Endodermal cell (in vitro differentiated cells): ENCODE results near the gene GIMAP5. TPM values are rescaled to one million over a fixed set of nuclear protein-coding genes. Genes with fewer than 3 reads are reported as not detected.

Source experiments
- DNase-seq: peaks from one replicate; pipeline ENCODE4 v3.0.0-alpha.2; 2017
- H3K27ac ChIP-seq: 2 replicates; pipeline ENCODE4 v1.5.1; 2013; ENCODE audit warnings: mild to moderate bottlenecking, low read depth, low read length, moderate library complexity
- H3K27me3 ChIP-seq: 2 replicates; pipeline ENCODE4 v1.6.1; 2013; ENCODE audit warnings: mild to moderate bottlenecking, low read length, moderate library complexity; ENCODE audit not compliant: insufficient read depth, control insufficient read depth, poor library complexity, severe bottlenecking
- H3K36me3 ChIP-seq: 2 replicates; pipeline ENCODE4 v1.7.0; 2013; ENCODE audit warnings: mild to moderate bottlenecking, low read length, moderate library complexity; ENCODE audit not compliant: control insufficient read depth, insufficient read depth
- H3K4me1 ChIP-seq: one replicate; pipeline ENCODE4 v1.7.0; 2013; ENCODE audit warnings: low read length; ENCODE audit not compliant: control insufficient read depth, insufficient read depth
- H3K4me3 ChIP-seq: 2 replicates; pipeline ENCODE4 v1.5.1; 2013; ENCODE audit warnings: mild to moderate bottlenecking, low read length, moderate library complexity
- H3K9ac ChIP-seq: 2 replicates; pipeline ENCODE4 v1.6.1; 2013; ENCODE audit warnings: mild to moderate bottlenecking, low read length, moderate library complexity; ENCODE audit not compliant: poor library complexity, severe bottlenecking; ENCODE audit errors: extremely low read depth
- H3K9me3 ChIP-seq: 2 replicates; pipeline ENCODE4 v1.6.1; 2013; ENCODE audit warnings: mild to moderate bottlenecking, low read length, moderate library complexity; ENCODE audit not compliant: control insufficient read depth
- H3K27ac Mint-ChIP-seq: 2 replicates; pipeline ENCODE4 v1.8.0; 2020; ENCODE audit warnings: mixed read lengths
- H3K27me3 Mint-ChIP-seq: 2 replicates; pipeline ENCODE4 v1.8.0; 2021; ENCODE audit warnings: mild to moderate bottlenecking, mixed read lengths; ENCODE audit not compliant: insufficient read depth
- H3K36me3 Mint-ChIP-seq: 2 replicates; pipeline ENCODE4 v1.8.0; 2020; ENCODE audit warnings: low read depth, mixed read lengths
- H3K4me1 Mint-ChIP-seq: 2 replicates; pipeline ENCODE4 v1.8.0; 2020; ENCODE audit warnings: mixed read lengths
- H3K4me3 Mint-ChIP-seq: 2 replicates; pipeline ENCODE4 v1.8.0; 2020; ENCODE audit warnings: mild to moderate bottlenecking, moderate library complexity, mixed read lengths
- H3K9me3 Mint-ChIP-seq: 2 replicates; pipeline ENCODE4 v1.8.0; 2020; ENCODE audit warnings: mild to moderate bottlenecking, mixed read lengths
- CTCF ChIP-seq: fragments of 200-600 bp; sonication (generic); conservative IDR thresholded peaks from 2 replicates; pipeline ENCODE4 v1.5.0; 2021; ENCODE audit warnings: antibody characterized with exemption, mild to moderate bottlenecking
- WGBS, 2 experiments: methylation state at CpG; one replicate each; pipeline versions ENCODE4 v1.1.5 to v1.1.7; 2013; ENCODE audit warnings: missing lambda C conversion rate in 2 of 2, mixed read lengths in 1 of 2; ENCODE audit not compliant: insufficient coverage in 1 of 2, insufficient read length in 1 of 2; 5-methylcytosine and 5-hydroxymethylcytosine counted together
- total RNA-seq, 2 donors: library from RNA; stranded (reverse); fragmentation: NEBNext Ultra II Directional in 1 of 2; extraction: Animal tissue kit (Norgen Biotek cat#: 25700) in 1 of 2; gene quantifications; 2 replicates in 1 of 2; 3 replicates in 1 of 2; pipeline ENCODE4 v1.2.1, GENCODE V29; 2021

The GIMAP5 gene
- total RNA-seq, 2 donors from 2014 or later = not detected

- Histone ChIP-seq H3K4me3 (no peak overlapping the region), H3K4me1 (no peaks in the 10 kb centered on the region), H3K9ac (no peak overlapping the region), H3K9me3 (no peaks in the 10 kb centered on the region), H3K27ac (no peak overlapping the region), H3K36me3 (no peaks in the 10 kb centered on the region), H3K27me3 (peaks cover 47% of the 10 kb centered on the region)
- peaks cover 68% of the 10 kb centered on the region for H3K27me3 Mint-ChIP-seq
- no peaks in the 10 kb centered on the region for H3K4me1 Mint-ChIP-seq
- H3K9me3 Mint-ChIP-seq = no peaks in the 10 kb centered on the region
- no peaks in the 10 kb centered on the region for H3K36me3 Mint-ChIP-seq
- no peak overlapping the region for H3K4me3 Mint-ChIP-seq
- DNase-seq = no peak
- TF ChIP-seq CTCF = no peak
- no peak overlapping the region for H3K27ac Mint-ChIP-seq
Measured at GRCh38 chr7:150754951-150755350, 17.7 kb downstream of the GIMAP5 start.

GRCh38 chr7:150755473-150756099 lies 18.4 kb downstream of the GIMAP5 start:
- DNase-seq = no peak
- TF ChIP-seq CTCF = no peak
- no peak overlapping the region for H3K27ac ChIP-seq
- 84 to 100% methylated on average over 3 to 4 of the region's 4 CpGs for WGBS, 2 experiments
- no peaks in the 10 kb centered on the region for H3K36me3 Mint-ChIP-seq
- no peaks in the 10 kb centered on the region for H3K36me3 ChIP-seq
- no peaks in the 10 kb centered on the region for H3K9me3 ChIP-seq
- peaks cover 41% of the 10 kb centered on the region for H3K27me3 ChIP-seq
- no peaks in the 10 kb centered on the region for H3K4me1 Mint-ChIP-seq
- no peaks in the 10 kb centered on the region for H3K4me1 ChIP-seq
- no peak overlapping the region for H3K4me3 ChIP-seq
- peaks cover 66% of the 10 kb centered on the region for H3K27me3 Mint-ChIP-seq
- no peak overlapping the region for H3K27ac Mint-ChIP-seq
- H3K9ac ChIP-seq = no peak overlapping the region
- no peak overlapping the region for H3K4me3 Mint-ChIP-seq
- H3K9me3 Mint-ChIP-seq = no peaks in the 10 kb centered on the region

GRCh38 chr7:150756166-150756565 lies 18.9 kb downstream of the GIMAP5 start:
- H3K27ac ChIP-seq = no peak overlapping the region
- no peak overlapping the region for H3K4me3 Mint-ChIP-seq
- no peaks in the 10 kb centered on the region for H3K9me3 ChIP-seq
- no peaks in the 10 kb centered on the region for H3K4me1 ChIP-seq
- no peak overlapping the region for H3K9ac ChIP-seq
- 70 to 73% methylated on average over 2 to 3 of the region's 3 CpGs for WGBS, 2 experiments
- no peaks in the 10 kb centered on the region for H3K36me3 Mint-ChIP-seq
- TF ChIP-seq CTCF = no peak
- H3K9me3 Mint-ChIP-seq = peaks cover under 1% of the 10 kb centered on the region
- peaks cover 63% of the 10 kb centered on the region for H3K27me3 Mint-ChIP-seq
- H3K27me3 ChIP-seq = peaks cover 36% of the 10 kb centered on the region
- H3K4me3 ChIP-seq = no peak overlapping the region
- no peak overlapping the region for H3K27ac Mint-ChIP-seq
- H3K4me1 Mint-ChIP-seq = no peaks in the 10 kb centered on the region
- no peak for DNase-seq
- H3K36me3 ChIP-seq = no peaks in the 10 kb centered on the region
